ENCODE measurements around the gene RABGAP1L. TPM values are rescaled to one million over a fixed set of nuclear protein-coding genes. Genes with fewer than 3 reads are reported as not detected.
"Not testable (repeated sequence)": the region's sequence is repeated elsewhere in the genome, so short reads cannot be mapped to it uniquely, and the experiment has no call there.

Gene RABGAP1L
- total RNA-seq, 1 donor from 2014 or later = 114 TPM

- DNase-seq (ENCODE audit: low spot score) = no peak
These were observed 199.6 kb downstream of the RABGAP1L start for GRCh38 chr1:174358786-174359453.

- DNase-seq (ENCODE audit: low spot score) = no peak
These were observed 200.1 kb downstream of the RABGAP1L start for GRCh38 chr1:174359454-174359805.

- no peak for DNase-seq (ENCODE audit: low spot score)
These were observed 205.8 kb downstream of the RABGAP1L start for GRCh38 chr1:174364996-174365736.

- no peak for DNase-seq (ENCODE audit: low spot score)
These were observed 207.6 kb downstream of the RABGAP1L start for GRCh38 chr1:174366946-174367345.

GRCh38 chr1:174367892-174368291 lies 208.6 kb downstream of the RABGAP1L start:
- DNase-seq (ENCODE audit: low spot score) = no peak

GRCh38 chr1:174376030-174376429 lies 216.7 kb downstream of the RABGAP1L start:
- no peak for DNase-seq (ENCODE audit: low spot score)

- no peak for DNase-seq (ENCODE audit: low spot score)
These were observed 232.4 kb downstream of the RABGAP1L start for GRCh38 chr1:174391716-174392115.

GRCh38 chr1:174393885-174394284 lies 234.6 kb downstream of the RABGAP1L start:
- no peak for DNase-seq (ENCODE audit: low spot score)

GRCh38 chr1:174397261-174397660 lies 237.9 kb downstream of the RABGAP1L start:
- DNase-seq (ENCODE audit: low spot score) = no peak

GRCh38 chr1:174398246-174398645 lies 238.9 kb downstream of the RABGAP1L start:
- no peak for DNase-seq (ENCODE audit: low spot score)

GRCh38 chr1:174399211-174399610 lies 239.9 kb downstream of the RABGAP1L start:
- no peak for DNase-seq (ENCODE audit: low spot score)

- DNase-seq (ENCODE audit: low spot score) = no peak
These were observed 241.8 kb downstream of the RABGAP1L start for GRCh38 chr1:174401075-174401474.

GRCh38 chr1:174405219-174405618 lies 245.9 kb downstream of the RABGAP1L start:
- no peak for DNase-seq (ENCODE audit: low spot score)

- no peak for DNase-seq (ENCODE audit: low spot score)
These were observed 247.1 kb downstream of the RABGAP1L start for GRCh38 chr1:174406421-174406820.

GRCh38 chr1:174407665-174408064 lies 248.3 kb downstream of the RABGAP1L start:
- no peak for DNase-seq (ENCODE audit: low spot score)

- DNase-seq (ENCODE audit: low spot score) = no peak
These were observed 248.8 kb downstream of the RABGAP1L start for GRCh38 chr1:174408146-174408545.

- not testable (repeated sequence) for DNase-seq (ENCODE audit: low spot score)
These were observed 250.5 kb downstream of the RABGAP1L start for GRCh38 chr1:174409801-174410200.

GRCh38 chr1:174413632-174414031 lies 254.3 kb downstream of the RABGAP1L start:
- no peak for DNase-seq (ENCODE audit: low spot score)

GRCh38 chr1:174414203-174414602 lies 254.9 kb downstream of the RABGAP1L start:
- DNase-seq (ENCODE audit: low spot score) = no peak

GRCh38 chr1:174415506-174415905 lies 256.2 kb downstream of the RABGAP1L start:
- DNase-seq (ENCODE audit: low spot score) = no peak

- DNase-seq (ENCODE audit: low spot score) = no peak
These were observed 258.6 kb downstream of the RABGAP1L start for GRCh38 chr1:174417921-174418320.

GRCh38 chr1:174425121-174425520 lies 265.8 kb downstream of the RABGAP1L start:
- DNase-seq (ENCODE audit: low spot score) = no peak

GRCh38 chr1:174426153-174426552 lies 266.8 kb downstream of the RABGAP1L start:
- DNase-seq (ENCODE audit: low spot score) = no peak
